Panc1 (cell line): ENCODE results near the gene SOX18. TPM values are rescaled to one million over a fixed set of nuclear protein-coding genes. Genes with fewer than 3 reads are reported as not detected.

Experiments
- ATAC-seq: fragments of 200-7000 bp; cut with Tn5 transposase; 2 replicates; pipeline ENCODE4 v1.9.1; 2020; ENCODE audit warnings: mild to moderate bottlenecking, moderate library complexity
- BruUV-seq: library from RNA; stranded (reverse); fragments of 400-500 nt; replicated peaks from 2 replicates; lab custom pipeline; 2021; lab: Mats Ljungman, UMichigan
- CTCF ChIA-PET: fragments of 300-600 bp; sonication (Branson Sonifier 250); formaldehyde crosslinking; loops from one replicate; lab custom pipeline; 2022; ENCODE audit warnings: antibody characterized with exemption; lab: Charles Lee
- POLR2A ChIA-PET: fragments of 300-600 bp; sonication (Branson Sonifier 250); formaldehyde crosslinking; loops from one replicate; lab custom pipeline; 2022; ENCODE audit warnings: antibody characterized with exemption; lab: Charles Lee
- DNase-seq: peaks from one replicate; pipeline ENCODE4 v3.0.0-alpha.2; 2010; ENCODE audit warnings: low read depth, low spot score
- H3K27ac ChIP-seq: 2 replicates; pipeline ENCODE4 v1.5.1; 2011; ENCODE audit warnings: mild to moderate bottlenecking, low read length, inconsistent platforms
- H3K27me3 ChIP-seq: fragments of 200-500 bp; sonication (Bioruptor generic); 2 replicates; pipeline ENCODE4 v1.6.0; 2014; ENCODE audit warnings: low read length, inconsistent platforms; ENCODE audit not compliant: control insufficient read depth, insufficient read depth
- H3K36me3 ChIP-seq: fragments of 200-500 bp; sonication (Bioruptor generic); 2 replicates; pipeline ENCODE4 v1.5.1; 2014; ENCODE audit warnings: inconsistent platforms, mild to moderate bottlenecking, low read length, moderate library complexity; ENCODE audit not compliant: control insufficient read depth, insufficient read depth
- H3K4me1 ChIP-seq: 2 replicates; pipeline ENCODE4 v1.5.1; 2011; ENCODE audit warnings: inconsistent platforms, mild to moderate bottlenecking, low read length, moderate library complexity; ENCODE audit not compliant: control insufficient read depth, insufficient read depth
- H3K4me3 ChIP-seq, 2 experiments: 2 replicates each; pipeline ENCODE4 v1.5.1; 2011 to 2012; ENCODE audit warnings: low read depth in 2 of 2, low read length in 2 of 2, mild to moderate bottlenecking in 2 of 2, inconsistent platforms in 1 of 2, moderate library complexity in 1 of 2
- H3K9me3 ChIP-seq: fragments of 200-500 bp; sonication (Bioruptor generic); 2 replicates; pipeline ENCODE4 v1.5.1; 2014; ENCODE audit warnings: low read depth, mild to moderate bottlenecking, inconsistent platforms, low read length, moderate library complexity; ENCODE audit not compliant: control insufficient read depth, insufficient read depth
- CTCF ChIP-seq: fragments of 450-650 bp; IDR thresholded peaks from 2 replicates; pipeline ENCODE4 v1.5.1; 2017; ENCODE audit warnings: mild to moderate bottlenecking
- POLR2AphosphoS5 ChIP-seq: IDR thresholded peaks from 2 replicates; pipeline ENCODE4 v1.6.1; 2012; ENCODE audit warnings: mild to moderate bottlenecking, low read depth, low read length, moderate library complexity
- SIN3A ChIP-seq: IDR thresholded peaks from 2 replicates; pipeline ENCODE4 v1.6.1; 2012; ENCODE audit warnings: low read depth, mild to moderate bottlenecking, low read length, moderate library complexity, borderline replicate concordance; ENCODE audit not compliant: insufficient read depth
- TCF7L2 ChIP-seq: IDR thresholded peaks from 2 replicates; pipeline ENCODE4 v1.6.1; 2011; ENCODE audit warnings: mild to moderate bottlenecking, low read depth, low read length, inconsistent platforms
- in situ Hi-C: cut with HindIII; loops from 2 replicates; pipeline ENCODE4 v1.10.0; 2016; ENCODE audit warnings: low sequenced_read_pairs, low pct_unique_long_range_greater_than_20kb
- intact Hi-C: fragments of 100-400 bp; cut with micrococcal nuclease; formaldehyde crosslinking; loops from one replicate; pipeline ENCODE4 v1.10.0; 2022; ENCODE audit not compliant: unreplicated experiment
- total RNA-seq: library from RNA; stranded (reverse); gene quantifications from one replicate; pipeline ENCODE4 v1.2.1, GENCODE V29; 2021; ENCODE audit not compliant: unreplicated experiment
- TF ChIP-seq, protein P1 (sequence below), 2 experiments: IDR thresholded peaks; 2 replicates each; pipeline ENCODE4 v1.6.1; 2011 to 2012; ENCODE audit warnings: low read depth in 2 of 2, control low read depth in 1 of 2, low read length in 1 of 2, mild to moderate bottlenecking in 1 of 2, moderate library complexity in 1 of 2; ENCODE audit not compliant: insufficient read depth in 1 of 2

The SOX18 gene
- total RNA-seq, 1 experiment from 2014 or later = 18.7 TPM

- Histone ChIP-seq H3K27ac (peak overlapping the region; percentile 64), H3K9me3 (no peaks in the 10 kb centered on the region), H3K27me3 (no peaks in the 10 kb centered on the region), H3K4me1 (peaks cover 39% of the 10 kb centered on the region), H3K36me3 (0 out of 2 replicates have a peak, but pooled peaks cover 2% of the 10 kb centered on the region), H3K4me3 (peak overlapping the region; percentile 43 to 58)
- TF ChIP-seq TCF7L2 = no peak
- no TSS peak for BruUV-seq
- in situ Hi-C loops (no loop called here), intact Hi-C loops (no loop called here)
- ATAC-seq (peak; percentile 30), DNase-seq (no peak)
- POLR2A ChIA-PET = no interaction called here
- CTCF ChIA-PET = interaction anchor here (1.2 to 2.2 kb wide), 5 partner anchors 10 to 59 kb away, joined by 4 to 14 read pairs (median 9); partner anchors contain the start of genes PRPF6, SAMD10, SOX18 and TCEA2
Measured at GRCh38 chr20:64039293-64040160, 9.9 kb downstream of the SOX18 start.

- Histone ChIP-seq H3K27me3 (no peaks in the 10 kb centered on the region), H3K4me1 (peaks cover 35% of the 10 kb centered on the region), H3K4me3 (peak overlapping the region; percentile 43 to 58), H3K9me3 (no peaks in the 10 kb centered on the region), H3K36me3 (0 out of 2 replicates have a peak, but pooled peaks cover 2% of the 10 kb centered on the region), H3K27ac (peak overlapping the region; percentile 64)
- no TSS peak for BruUV-seq
- TF ChIP-seq SIN3A (no peak), TCF7L2 (no peak), CTCF (peak; percentile 95), POLR2AphosphoS5 (0 out of 2 replicates have a peak, but pooled peaks have one; percentile 47)
- TF ChIP-seq, protein P1, sequence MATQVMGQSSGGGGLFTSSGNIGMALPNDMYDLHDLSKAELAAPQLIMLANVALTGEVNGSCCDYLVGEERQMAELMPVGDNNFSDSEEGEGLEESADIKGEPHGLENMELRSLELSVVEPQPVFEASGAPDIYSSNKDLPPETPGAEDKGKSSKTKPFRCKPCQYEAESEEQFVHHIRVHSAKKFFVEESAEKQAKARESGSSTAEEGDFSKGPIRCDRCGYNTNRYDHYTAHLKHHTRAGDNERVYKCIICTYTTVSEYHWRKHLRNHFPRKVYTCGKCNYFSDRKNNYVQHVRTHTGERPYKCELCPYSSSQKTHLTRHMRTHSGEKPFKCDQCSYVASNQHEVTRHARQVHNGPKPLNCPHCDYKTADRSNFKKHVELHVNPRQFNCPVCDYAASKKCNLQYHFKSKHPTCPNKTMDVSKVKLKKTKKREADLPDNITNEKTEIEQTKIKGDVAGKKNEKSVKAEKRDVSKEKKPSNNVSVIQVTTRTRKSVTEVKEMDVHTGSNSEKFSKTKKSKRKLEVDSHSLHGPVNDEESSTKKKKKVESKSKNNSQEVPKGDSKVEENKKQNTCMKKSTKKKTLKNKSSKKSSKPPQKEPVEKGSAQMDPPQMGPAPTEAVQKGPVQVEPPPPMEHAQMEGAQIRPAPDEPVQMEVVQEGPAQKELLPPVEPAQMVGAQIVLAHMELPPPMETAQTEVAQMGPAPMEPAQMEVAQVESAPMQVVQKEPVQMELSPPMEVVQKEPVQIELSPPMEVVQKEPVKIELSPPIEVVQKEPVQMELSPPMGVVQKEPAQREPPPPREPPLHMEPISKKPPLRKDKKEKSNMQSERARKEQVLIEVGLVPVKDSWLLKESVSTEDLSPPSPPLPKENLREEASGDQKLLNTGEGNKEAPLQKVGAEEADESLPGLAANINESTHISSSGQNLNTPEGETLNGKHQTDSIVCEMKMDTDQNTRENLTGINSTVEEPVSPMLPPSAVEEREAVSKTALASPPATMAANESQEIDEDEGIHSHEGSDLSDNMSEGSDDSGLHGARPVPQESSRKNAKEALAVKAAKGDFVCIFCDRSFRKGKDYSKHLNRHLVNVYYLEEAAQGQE (IDR thresholded peaks at IDR 0.05; ENCODE audit: insufficient read depth in 1 of 2, low read depth in 2 of 2, low read length in 1 of 2) = 0 out of 4 replicates have a peak, but pooled peaks of 1 of the 2 experiments have one; percentile 54
- in situ Hi-C loops = no loop called here
- no peak for DNase-seq
- POLR2A ChIA-PET = no interaction called here
- peak; percentile 79 for ATAC-seq
- intact Hi-C loops = no loop called here
- CTCF ChIA-PET = interaction anchor here (0.7 to 2.2 kb wide), 8 partner anchors 8 to 59 kb away, joined by 3 to 14 read pairs (median 6); partner anchors contain the start of genes PRPF6, SAMD10, SOX18 and TCEA2
Measured at GRCh38 chr20:64038565-64039292, 10.7 kb downstream of the SOX18 start.
